Right lobe of liver (tissue), 6 donors: Measurements from ENCODE around the gene RBM28. TPM values are rescaled to one million over a fixed set of nuclear protein-coding genes. Genes with fewer than 3 reads are reported as not detected.

Experiments
- ATAC-seq, 4 donors: fragments of 200-7000 bp; cut with Tn5 transposase; one replicate each; pipeline ENCODE4 v1.9.1; 2020; ENCODE audit warnings: mild to moderate bottlenecking in 4 of 4, moderate library complexity in 4 of 4
- DNase-seq, 3 donors: peaks; one replicate each; pipeline ENCODE4 v3.0.0-alpha.2; 2020
- H3K27ac ChIP-seq, 3 donors: fragments of 200-600 bp; one replicate each; pipeline ENCODE4 v1.8.0; 2022
- H3K27me3 ChIP-seq, 2 donors: fragments of 200-600 bp; one replicate each; pipeline ENCODE4 v1.8.0; 2022
- H3K36me3 ChIP-seq, 4 donors: fragments of 200-600 bp; sonication (generic) in 1 of 4; one replicate each; pipeline versions ENCODE4 v1.5.1 to v1.8.0; 2017 to 2022; ENCODE audit warnings: control low read depth in 1 of 4
- H3K4me1 ChIP-seq, 4 donors: fragments of 200-600 bp; sonication (generic) in 1 of 4; one replicate each; pipeline versions ENCODE4 v1.5.1 to v1.8.0; 2017 to 2022; ENCODE audit warnings: control low read depth in 1 of 4
- H3K4me3 ChIP-seq, 3 donors: fragments of 200-600 bp; one replicate each; pipeline ENCODE4 v1.8.0; 2022
- H3K9me3 ChIP-seq, 4 donors: fragments of 200-600 bp; sonication (generic) in 1 of 4; one replicate each; pipeline versions ENCODE4 v1.5.1 to v1.8.0; 2017 to 2022; ENCODE audit warnings: control low read depth in 1 of 4
- POLR2A ChIP-seq: fragments of 450-650 bp; IDR thresholded peaks from one replicate; pipeline ENCODE4 v1.6.1; 2017; ENCODE audit warnings: antibody characterized with exemption, mild to moderate bottlenecking
- WGBS: methylation state at CpG from one replicate; pipeline ENCODE4 v1.1.6; 2018; ENCODE audit warnings: low coverage, low lambda C conversion rate; ENCODE audit not compliant: insufficient coverage; ENCODE audit errors: missing lambda C conversion rate; 5-methylcytosine and 5-hydroxymethylcytosine counted together
- intact Hi-C, 2 donors: fragments of 100-400 bp; cut with DNase I; formaldehyde crosslinking; loops; one replicate each; pipeline versions ENCODE4 v1.11.2 to v1.14.1; 2022
- total RNA-seq, 6 experiments: library from RNA; depleted of rRNA in 2 of 6; stranded (reverse); fragments of >200 nt in 2 of 6; fragmentation: NEBNext Ultra II Directional in 3 of 6; extraction: Animal tissue kit (Norgen Biotek cat#: 25700) in 3 of 6; gene quantifications; one replicate each; pipeline versions ENCODE4 v1.1.0 to v1.2.4, GENCODE V29; 2016 to 2023
- TF ChIP-seq, protein P1 (sequence below), 4 donors: fragments of 200-600 bp in 3 of 4; fragments of 450-650 bp in 1 of 4; IDR thresholded peaks; one replicate each; pipeline versions ENCODE4 v1.5.1 to v1.8.0; 2016 to 2022; ENCODE audit warnings: antibody characterized with exemption in 4 of 4, mild to moderate bottlenecking in 2 of 4
- donor health status: DM: no; HTN: yes; CAD: no.
- donor health status: DM: no; HTN: no; CAD: no.
- donor health status: DM: no; HTN: no; CAD: no.
- donor health status: DM: no; HTN: yes; CAD: no.
- donor health status: DM: no; HTN: yes; CAD: no.

Gene RBM28
- total RNA-seq, 6 experiments from 2014 or later, result 9.0 to 17.4 (median 11.1) TPM

DNA sequence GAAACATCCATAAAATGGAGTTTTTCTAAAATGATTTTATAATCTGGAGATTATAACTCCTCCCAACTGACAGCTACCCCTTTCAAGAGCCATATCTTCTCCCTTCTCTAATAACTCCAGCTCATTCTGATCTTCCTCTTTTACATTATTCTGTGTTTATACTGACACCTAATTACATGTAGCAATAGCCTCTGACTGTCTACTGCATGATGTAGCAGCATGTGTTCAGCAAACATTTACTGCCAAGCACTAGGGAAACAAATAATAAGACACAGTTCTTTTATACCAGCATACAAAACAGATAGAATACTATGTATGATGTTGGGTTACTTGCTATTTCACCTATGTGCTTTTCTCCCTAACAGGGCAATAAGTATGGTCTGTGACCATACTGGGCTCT lies 20.7 kb downstream of the RBM28 start:
- no peak for ATAC-seq

DNA sequence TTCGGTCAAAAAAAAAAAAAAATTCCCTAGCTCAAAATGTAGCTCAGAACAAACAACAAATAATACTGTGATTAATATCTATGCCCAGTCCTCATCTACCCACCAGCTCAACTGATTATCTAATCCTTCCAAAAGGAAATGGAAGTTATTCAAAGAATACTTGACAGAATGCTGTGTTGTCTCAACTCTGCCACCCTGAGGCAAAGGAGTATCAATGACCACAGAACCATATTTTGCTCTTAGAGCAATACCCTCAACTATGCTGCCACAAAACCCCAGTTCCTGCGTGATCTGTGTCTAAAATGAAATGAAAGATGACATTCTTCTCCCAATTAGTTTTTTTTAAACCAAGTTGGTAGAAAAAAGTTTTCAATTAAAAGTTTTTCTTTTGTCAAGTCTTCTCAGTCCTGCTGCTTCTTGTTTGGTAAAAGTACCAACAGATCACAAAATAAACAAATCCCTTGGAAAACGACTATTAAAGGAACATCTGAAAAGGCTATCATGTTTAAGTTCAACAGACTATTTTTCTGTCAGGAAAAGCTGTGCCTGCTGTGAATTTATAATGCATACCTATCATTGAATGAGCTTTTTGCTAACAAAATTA lies 21.6 kb downstream of the RBM28 start:
- DNase-seq (no peak), ATAC-seq (peak; percentile 54 to 82 (median 69))
- intact Hi-C loops, result no loop called here

More for the DNA sequence above, 20.7 kb downstream of the RBM28 start:
- TF ChIP-seq, protein P1, sequence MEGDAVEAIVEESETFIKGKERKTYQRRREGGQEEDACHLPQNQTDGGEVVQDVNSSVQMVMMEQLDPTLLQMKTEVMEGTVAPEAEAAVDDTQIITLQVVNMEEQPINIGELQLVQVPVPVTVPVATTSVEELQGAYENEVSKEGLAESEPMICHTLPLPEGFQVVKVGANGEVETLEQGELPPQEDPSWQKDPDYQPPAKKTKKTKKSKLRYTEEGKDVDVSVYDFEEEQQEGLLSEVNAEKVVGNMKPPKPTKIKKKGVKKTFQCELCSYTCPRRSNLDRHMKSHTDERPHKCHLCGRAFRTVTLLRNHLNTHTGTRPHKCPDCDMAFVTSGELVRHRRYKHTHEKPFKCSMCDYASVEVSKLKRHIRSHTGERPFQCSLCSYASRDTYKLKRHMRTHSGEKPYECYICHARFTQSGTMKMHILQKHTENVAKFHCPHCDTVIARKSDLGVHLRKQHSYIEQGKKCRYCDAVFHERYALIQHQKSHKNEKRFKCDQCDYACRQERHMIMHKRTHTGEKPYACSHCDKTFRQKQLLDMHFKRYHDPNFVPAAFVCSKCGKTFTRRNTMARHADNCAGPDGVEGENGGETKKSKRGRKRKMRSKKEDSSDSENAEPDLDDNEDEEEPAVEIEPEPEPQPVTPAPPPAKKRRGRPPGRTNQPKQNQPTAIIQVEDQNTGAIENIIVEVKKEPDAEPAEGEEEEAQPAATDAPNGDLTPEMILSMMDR (IDR thresholded peaks at IDR 0.05), result no peak
- no peak for TF ChIP-seq POLR2A
- Histone ChIP-seq H3K36me3 (peaks cover 0 to 60% (median 14%) of the 10 kb centered on the region in 4 donors), H3K4me1 (no peaks in the 10 kb centered on the region), H3K9me3 (no peaks in the 10 kb centered on the region), H3K27me3 (no peaks in the 10 kb centered on the region), H3K4me3 (no peak overlapping the region), H3K27ac (no peak overlapping the region)
- DNase-seq, result no peak
- intact Hi-C loops, result no loop called here

DNA sequence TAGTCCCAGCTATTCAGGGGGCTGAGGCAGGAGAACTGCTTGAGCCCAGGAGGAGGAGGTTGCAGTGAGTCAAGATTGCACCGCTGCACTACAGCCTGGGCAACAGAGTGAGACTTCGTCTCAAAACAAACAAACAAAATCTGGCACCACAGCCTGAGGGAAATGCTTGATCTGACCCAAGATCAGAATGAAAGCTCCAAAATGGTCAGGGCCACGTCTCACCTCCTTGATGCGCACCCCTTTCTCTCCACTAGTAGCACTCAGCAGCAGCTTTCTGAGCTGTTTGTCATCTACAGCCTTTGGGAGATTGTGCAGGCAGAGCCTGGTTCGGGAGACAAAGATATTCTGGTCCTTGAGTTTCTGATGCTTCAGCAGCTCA lies 22.7 kb downstream of the RBM28 start:
- TF ChIP-seq, protein P1 (IDR thresholded peaks at IDR 0.05), result no peak
- no peak for TF ChIP-seq POLR2A
- WGBS, result 57% methylated on average over 4 of the region's 5 CpGs
- H3K4me1 ChIP-seq, result no peaks in the 10 kb centered on the region
- intact Hi-C loops, result no loop called here
- H3K27me3 ChIP-seq, result no peaks in the 10 kb centered on the region
- H3K4me3 ChIP-seq, result no peak overlapping the region
- H3K27ac ChIP-seq, result no peak overlapping the region
- DNase-seq (no peak), ATAC-seq (no peak)
- H3K9me3 ChIP-seq, result no peaks in the 10 kb centered on the region
- peaks cover 0 to 74% (median 23%) of the 10 kb centered on the region in 4 donors for H3K36me3 ChIP-seq

More for the DNA sequence above, 21.6 kb downstream of the RBM28 start:
- H3K27me3 ChIP-seq, result no peaks in the 10 kb centered on the region
- no peak overlapping the region for H3K4me3 ChIP-seq
- no peaks in the 10 kb centered on the region for H3K4me1 ChIP-seq
- H3K9me3 ChIP-seq, result no peaks in the 10 kb centered on the region
- H3K27ac ChIP-seq, result no peak overlapping the region
- TF ChIP-seq POLR2A, result no peak
- TF ChIP-seq, protein P1 (IDR thresholded peaks at IDR 0.05), result peak; percentile 26 to 52 (median 38)
- WGBS, result 56% methylated on average over 3 of the region's 3 CpGs
- H3K36me3 ChIP-seq, result peaks cover 0 to 66% (median 18%) of the 10 kb centered on the region in 4 donors

DNA sequence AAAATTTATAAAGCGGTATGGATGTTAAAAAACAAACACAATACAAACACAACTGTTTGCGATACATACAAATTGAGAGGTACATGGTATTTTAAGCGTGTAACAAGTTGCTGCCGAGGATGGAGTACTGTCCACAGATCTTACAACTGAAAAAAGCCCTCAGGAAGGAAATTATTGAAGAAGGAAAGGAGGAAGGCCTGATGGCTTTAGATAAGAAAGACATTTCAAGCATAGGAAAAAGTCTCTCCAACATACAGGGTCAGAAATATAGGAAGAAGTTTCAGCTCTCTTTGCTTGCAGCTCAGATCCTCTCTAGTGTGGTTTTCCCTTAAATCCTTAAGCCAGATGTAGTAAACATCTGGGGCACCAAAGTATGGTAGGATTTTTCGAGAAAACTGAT lies 25.0 kb downstream of the RBM28 start:
- intact Hi-C loops, result no loop called here
- ATAC-seq, result no peak
- H3K27me3 ChIP-seq, result no peaks in the 10 kb centered on the region
- no peak for TF ChIP-seq POLR2A
- TF ChIP-seq, protein P1 (IDR thresholded peaks at IDR 0.05), result no peak
- no peak overlapping the region for H3K4me3 ChIP-seq
- no peaks in the 10 kb centered on the region for H3K9me3 ChIP-seq
- 77% methylated on average over 5 of the region's 5 CpGs for WGBS
- peaks cover 0 to 75% (median 21%) of the 10 kb centered on the region in 4 donors for H3K36me3 ChIP-seq
- no peaks in the 10 kb centered on the region for H3K4me1 ChIP-seq
- no peak overlapping the region for H3K27ac ChIP-seq
- no peak for DNase-seq
